Measurements from ENCODE around the gene IQCE.

The IQCE gene

GRCh38 chr7:2594599-2594998 is 35.8 kb downstream of the IQCE start:
- no peak for TF ChIP-seq NFRKB (IDR thresholded peaks at IDR 0.05)
- no peak for TF ChIP-seq BHLHE40 (IDR thresholded peaks at IDR 0.05; ENCODE audit: borderline replicate concordance)
- TF ChIP-seq FOXM1 (IDR thresholded peaks at IDR 0.05; ENCODE audit: borderline replicate concordance): no peak
- TF ChIP-seq LEF1 (IDR thresholded peaks at IDR 0.05; ENCODE audit: borderline replicate concordance): no peak
- no peak for TF ChIP-seq FOXA1 (IDR thresholded peaks at IDR 0.05)
- no peak for TF ChIP-seq FOXK2 (IDR thresholded peaks at IDR 0.05)
- TF ChIP-seq L3MBTL2 (conservative IDR thresholded peaks at IDR 0.05): no peak
- TF ChIP-seq HDGF (IDR thresholded peaks at IDR 0.05; ENCODE audit: borderline replicate concordance): no peak
- TF ChIP-seq ZNF384 (IDR thresholded peaks at IDR 0.05): no peak
- no peak for TF ChIP-seq SP1 (IDR thresholded peaks at IDR 0.05)
- no peak for TF ChIP-seq ARNT (IDR thresholded peaks at IDR 0.05)
- TF ChIP-seq CTBP1 (IDR thresholded peaks at IDR 0.05; ENCODE audit: borderline replicate concordance): no peak
- TF ChIP-seq ELF4 (IDR thresholded peaks at IDR 0.05): no peak
- TF ChIP-seq SUZ12 (IDR thresholded peaks at IDR 0.05): no peak
- no peak for TF ChIP-seq TARDBP (IDR thresholded peaks at IDR 0.05)
- TF ChIP-seq, protein P1, sequence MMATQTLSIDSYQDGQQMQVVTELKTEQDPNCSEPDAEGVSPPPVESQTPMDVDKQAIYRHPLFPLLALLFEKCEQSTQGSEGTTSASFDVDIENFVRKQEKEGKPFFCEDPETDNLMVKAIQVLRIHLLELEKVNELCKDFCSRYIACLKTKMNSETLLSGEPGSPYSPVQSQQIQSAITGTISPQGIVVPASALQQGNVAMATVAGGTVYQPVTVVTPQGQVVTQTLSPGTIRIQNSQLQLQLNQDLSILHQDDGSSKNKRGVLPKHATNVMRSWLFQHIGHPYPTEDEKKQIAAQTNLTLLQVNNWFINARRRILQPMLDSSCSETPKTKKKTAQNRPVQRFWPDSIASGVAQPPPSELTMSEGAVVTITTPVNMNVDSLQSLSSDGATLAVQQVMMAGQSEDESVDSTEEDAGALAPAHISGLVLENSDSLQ (IDR thresholded peaks at IDR 0.05): no peak
- ChIA-PET CTCF (no interaction called here), POLR2A (interaction anchor here (1.3 kb wide), 1 partner anchor 14 kb away, joined by 3 read pairs; no protein-coding TSS in a partner anchor)
- no peak for DNase-seq (ENCODE audit: extremely low spot score)

- ChIA-PET CTCF (no interaction called here), POLR2A (interaction anchor here (1.3 kb wide), 1 partner anchor 13 kb away, joined by 3 read pairs; no protein-coding TSS in a partner anchor)
- DNase-seq (ENCODE audit: extremely low spot score): no peak
- no peak for TF ChIP-seq FOXK2 (IDR thresholded peaks at IDR 0.05)
- TF ChIP-seq BHLHE40 (IDR thresholded peaks at IDR 0.05; ENCODE audit: borderline replicate concordance): no peak
- no peak for TF ChIP-seq NFRKB (IDR thresholded peaks at IDR 0.05)
- TF ChIP-seq ARNT (IDR thresholded peaks at IDR 0.05): no peak
- TF ChIP-seq ELF4 (IDR thresholded peaks at IDR 0.05): no peak
- TF ChIP-seq SUZ12 (IDR thresholded peaks at IDR 0.05): no peak
- TF ChIP-seq LEF1 (IDR thresholded peaks at IDR 0.05; ENCODE audit: borderline replicate concordance): no peak
- no peak for TF ChIP-seq CTBP1 (IDR thresholded peaks at IDR 0.05; ENCODE audit: borderline replicate concordance)
- TF ChIP-seq FOXA1 (IDR thresholded peaks at IDR 0.05): no peak
- TF ChIP-seq FOXM1 (IDR thresholded peaks at IDR 0.05; ENCODE audit: borderline replicate concordance): no peak
- TF ChIP-seq TARDBP (IDR thresholded peaks at IDR 0.05): no peak
- TF ChIP-seq L3MBTL2 (conservative IDR thresholded peaks at IDR 0.05): no peak
- no peak for TF ChIP-seq SP1 (IDR thresholded peaks at IDR 0.05)
- no peak for TF ChIP-seq HDGF (IDR thresholded peaks at IDR 0.05; ENCODE audit: borderline replicate concordance)
- no peak for TF ChIP-seq ZNF384 (IDR thresholded peaks at IDR 0.05)
- TF ChIP-seq, protein P1 (IDR thresholded peaks at IDR 0.05): no peak
These were observed 36.6 kb downstream of the IQCE start for GRCh38 chr7:2595258-2595860.

- CTCF ChIA-PET: no interaction called here
- POLR2A ChIA-PET: no interaction called here
- no peak for DNase-seq (ENCODE audit: extremely low spot score)
- TF ChIP-seq LEF1 (IDR thresholded peaks at IDR 0.05; ENCODE audit: borderline replicate concordance) (no peak), BHLHE40 (IDR thresholded peaks at IDR 0.05; ENCODE audit: borderline replicate concordance) (no peak), SP1 (IDR thresholded peaks at IDR 0.05) (no peak), CTBP1 (IDR thresholded peaks at IDR 0.05; ENCODE audit: borderline replicate concordance) (no peak), L3MBTL2 (conservative IDR thresholded peaks at IDR 0.05) (no peak), ZNF384 (IDR thresholded peaks at IDR 0.05) (no peak), FOXK2 (IDR thresholded peaks at IDR 0.05) (no peak)
These were observed 37.9 kb downstream of the IQCE start for GRCh38 chr7:2596464-2597272.

DNA sequence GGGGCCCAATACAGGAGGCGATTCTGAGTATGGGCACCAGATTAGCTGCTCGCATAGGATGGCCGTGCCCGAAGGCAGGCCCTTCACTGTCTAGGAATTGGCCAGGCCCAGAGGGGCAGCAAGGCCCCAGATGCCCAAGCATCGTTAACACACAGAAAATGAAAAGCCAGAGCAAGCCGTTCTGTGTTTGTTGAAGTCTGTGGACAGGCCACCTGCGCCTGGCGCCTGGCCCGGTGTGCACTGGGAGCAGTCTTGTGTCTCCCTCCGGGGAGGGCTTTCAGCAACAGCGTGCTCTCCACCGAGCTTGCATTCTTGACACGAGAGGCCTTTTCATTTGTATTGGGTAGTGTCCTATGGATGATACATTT is 38.5 kb downstream of the IQCE start:
- POLR2A ChIA-PET: no interaction called here
- CTCF ChIA-PET: no interaction called here
- DNase-seq (ENCODE audit: extremely low spot score): no peak
- no peak for TF ChIP-seq TARDBP (IDR thresholded peaks at IDR 0.05)
- TF ChIP-seq ELF4 (IDR thresholded peaks at IDR 0.05): no peak
- TF ChIP-seq ARNT (IDR thresholded peaks at IDR 0.05): no peak
- TF ChIP-seq BHLHE40 (IDR thresholded peaks at IDR 0.05; ENCODE audit: borderline replicate concordance): no peak
- no peak for TF ChIP-seq CTBP1 (IDR thresholded peaks at IDR 0.05; ENCODE audit: borderline replicate concordance)
- TF ChIP-seq SP1 (IDR thresholded peaks at IDR 0.05): no peak
- TF ChIP-seq, protein P1 (IDR thresholded peaks at IDR 0.05): no peak
- TF ChIP-seq SUZ12 (IDR thresholded peaks at IDR 0.05): no peak
- TF ChIP-seq HDGF (IDR thresholded peaks at IDR 0.05; ENCODE audit: borderline replicate concordance): no peak
- no peak for TF ChIP-seq LEF1 (IDR thresholded peaks at IDR 0.05; ENCODE audit: borderline replicate concordance)
- no peak for TF ChIP-seq ZNF384 (IDR thresholded peaks at IDR 0.05)
- no peak for TF ChIP-seq FOXK2 (IDR thresholded peaks at IDR 0.05)
- no peak for TF ChIP-seq NFRKB (IDR thresholded peaks at IDR 0.05)

- TF ChIP-seq HDGF (IDR thresholded peaks at IDR 0.05; ENCODE audit: borderline replicate concordance) (no peak), FOXM1 (IDR thresholded peaks at IDR 0.05; ENCODE audit: borderline replicate concordance) (no peak), TARDBP (IDR thresholded peaks at IDR 0.05) (no peak), L3MBTL2 (conservative IDR thresholded peaks at IDR 0.05) (no peak), FOXA1 (IDR thresholded peaks at IDR 0.05) (no peak), SP1 (IDR thresholded peaks at IDR 0.05) (no peak), ZNF384 (IDR thresholded peaks at IDR 0.05) (no peak), FOXK2 (IDR thresholded peaks at IDR 0.05) (no peak), BHLHE40 (IDR thresholded peaks at IDR 0.05; ENCODE audit: borderline replicate concordance) (no peak), LEF1 (IDR thresholded peaks at IDR 0.05; ENCODE audit: borderline replicate concordance) (no peak)
- TF ChIP-seq, protein P1 (IDR thresholded peaks at IDR 0.05): no peak
- DNase-seq (ENCODE audit: extremely low spot score): no peak
- POLR2A ChIA-PET: no interaction called here
- CTCF ChIA-PET: no interaction called here
These were observed 39.5 kb downstream of the IQCE start for GRCh38 chr7:2598154-2598823.
